HG02571 (cell line): ENCODE measurements around the gene SH3BP5.
A peak's percentile ranks its signal among the peaks of the same experiment; 100 is the strongest.

Source experiments
- ATAC-seq: cut with Tn5 transposase; IDR thresholded peaks from one replicate; pipeline ENCODE4 v1.9.1; 2021; ENCODE audit warnings: mild to moderate bottlenecking, moderate library complexity; ENCODE audit not compliant: unreplicated experiment

The SH3BP5 gene

DNA sequence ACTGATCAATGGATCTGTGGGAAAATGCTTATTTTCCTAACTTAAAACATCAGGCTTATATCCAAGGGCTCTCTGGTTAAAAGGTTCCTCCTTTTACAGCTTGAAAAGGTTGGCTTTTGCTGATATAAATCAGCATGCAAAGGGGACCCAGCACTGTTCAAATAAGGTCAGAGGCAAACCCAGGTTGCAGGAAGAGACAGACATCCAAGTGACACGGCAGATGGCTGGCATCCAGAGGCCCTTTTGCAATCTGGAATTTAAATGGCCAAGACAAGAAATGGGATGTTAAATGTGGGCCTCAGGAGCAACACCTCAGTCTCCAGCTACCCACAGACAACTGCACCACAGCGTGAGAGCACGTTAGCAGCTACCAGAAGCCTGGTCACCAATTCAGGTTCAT is 6.3 kb downstream of the SH3BP5 start:
- ATAC-seq: no peak

DNA sequence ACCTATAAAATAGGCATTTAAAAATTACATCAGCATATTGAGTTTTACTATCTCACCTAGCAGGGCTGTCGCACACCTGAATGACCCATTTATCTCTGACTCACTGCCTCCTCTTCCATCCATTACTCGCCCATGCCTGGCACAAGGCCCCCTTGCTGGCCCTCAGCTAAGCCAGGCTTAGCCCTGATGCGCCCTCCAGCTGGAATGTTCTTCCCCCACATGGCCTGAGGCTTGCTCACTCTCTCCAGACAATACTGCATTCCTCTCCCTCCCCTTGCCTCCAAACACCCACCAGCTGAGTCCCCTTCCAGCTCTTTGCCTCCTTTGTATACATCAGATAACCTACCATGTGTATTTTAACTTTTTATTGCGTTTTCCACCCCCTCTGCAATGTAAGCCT is 7.2 kb downstream of the SH3BP5 start:
- no peak for ATAC-seq

DNA sequence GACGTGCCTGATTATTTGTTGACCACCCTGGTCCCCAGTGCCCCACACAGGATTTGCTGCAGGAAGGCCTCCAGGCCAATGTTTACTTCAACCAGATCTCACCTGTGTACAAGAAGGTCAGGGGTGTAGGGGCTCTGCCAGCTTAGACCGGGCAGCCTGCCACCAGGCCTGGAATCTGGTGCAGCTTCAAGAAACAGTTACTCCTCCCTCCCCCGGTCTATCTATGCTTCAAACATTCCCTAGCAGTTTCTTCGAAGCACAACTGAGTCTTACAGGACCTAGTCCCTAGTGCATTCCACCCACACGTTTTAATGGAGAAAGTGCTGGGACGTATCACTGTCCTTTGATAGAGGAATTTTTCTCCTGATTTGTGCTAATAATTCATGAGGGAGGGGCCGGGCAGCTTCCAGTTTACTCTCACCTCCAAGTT is 8.0 kb downstream of the SH3BP5 start:
- ATAC-seq: no peak

DNA sequence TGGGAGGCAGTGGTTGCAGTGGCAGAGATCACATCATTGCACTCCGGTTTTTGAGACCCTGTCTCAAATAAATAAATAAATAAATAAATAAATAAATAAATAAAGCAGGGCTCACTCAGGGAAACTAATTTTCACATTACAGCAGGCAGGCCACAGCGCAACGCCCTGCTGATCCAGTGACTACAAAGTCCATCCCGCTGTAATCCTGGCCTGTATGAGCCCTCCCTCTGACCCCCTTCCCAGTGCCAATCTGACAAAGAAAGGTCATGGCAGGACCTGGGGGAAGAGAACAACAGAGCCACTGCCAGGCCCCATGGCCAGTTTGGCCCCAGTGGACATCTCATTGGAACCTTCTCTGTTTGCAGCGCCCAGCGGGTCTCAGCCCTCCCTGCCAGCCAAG is 9.3 kb downstream of the SH3BP5 start:
- no peak for ATAC-seq

DNA sequence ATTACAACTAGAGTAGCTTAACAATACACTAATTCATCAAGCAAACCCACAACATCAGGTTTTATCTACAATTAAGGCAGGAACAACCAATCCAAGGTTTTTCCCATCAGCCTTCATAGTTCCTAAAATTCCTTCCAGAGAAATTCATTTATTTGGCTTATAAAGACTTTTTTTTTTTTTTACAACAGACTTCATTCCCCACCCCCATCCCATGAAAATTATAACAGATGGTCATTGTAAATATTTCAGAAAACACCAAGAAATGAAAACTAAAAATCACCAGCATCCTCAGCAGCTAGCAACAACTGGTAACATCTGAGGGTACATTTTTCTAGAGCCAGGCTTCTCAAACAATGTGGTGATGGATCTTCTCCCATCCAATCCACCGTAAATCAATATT is 11.0 kb downstream of the SH3BP5 start:
- ATAC-seq: no peak

DNA sequence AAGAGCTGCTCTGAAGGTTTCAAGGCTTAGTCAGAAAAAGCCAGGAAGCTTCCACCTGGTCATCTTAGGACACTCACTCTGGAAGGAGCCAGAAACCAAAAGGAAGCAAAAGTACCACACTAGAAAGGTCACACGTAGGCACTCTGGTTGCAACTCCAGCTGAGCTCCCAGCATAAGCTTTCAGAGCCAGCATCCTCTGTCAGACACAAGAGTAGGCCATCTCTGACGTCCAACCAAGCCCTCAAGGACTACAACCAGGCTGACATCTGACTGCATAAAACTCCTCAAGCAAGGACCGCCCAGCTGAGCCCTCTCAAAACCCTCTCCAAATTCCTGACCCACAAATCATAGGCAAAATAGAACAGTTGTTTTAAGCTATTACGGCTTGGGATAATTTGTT is 12.8 kb downstream of the SH3BP5 start:
- no peak for ATAC-seq

DNA sequence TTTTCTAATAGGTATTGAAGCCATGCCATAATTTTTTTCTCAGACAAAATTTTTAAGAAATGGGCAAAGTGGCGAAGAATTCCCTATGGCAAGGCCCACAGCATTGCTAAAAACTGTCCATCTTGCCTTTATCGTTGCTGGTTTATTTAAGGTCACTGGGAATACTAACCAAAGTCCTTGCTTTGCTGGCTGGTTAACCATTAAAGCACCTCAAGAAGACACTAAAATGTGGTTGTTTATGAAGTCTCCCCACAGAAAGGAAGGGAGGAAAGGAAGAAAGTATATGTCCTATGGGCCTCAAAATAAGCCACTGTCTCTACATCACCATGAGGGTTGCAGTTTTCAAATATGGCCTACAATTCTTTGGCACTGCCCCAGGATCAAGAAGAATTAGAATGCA is 13.2 kb downstream of the SH3BP5 start:
- ATAC-seq: no peak

DNA sequence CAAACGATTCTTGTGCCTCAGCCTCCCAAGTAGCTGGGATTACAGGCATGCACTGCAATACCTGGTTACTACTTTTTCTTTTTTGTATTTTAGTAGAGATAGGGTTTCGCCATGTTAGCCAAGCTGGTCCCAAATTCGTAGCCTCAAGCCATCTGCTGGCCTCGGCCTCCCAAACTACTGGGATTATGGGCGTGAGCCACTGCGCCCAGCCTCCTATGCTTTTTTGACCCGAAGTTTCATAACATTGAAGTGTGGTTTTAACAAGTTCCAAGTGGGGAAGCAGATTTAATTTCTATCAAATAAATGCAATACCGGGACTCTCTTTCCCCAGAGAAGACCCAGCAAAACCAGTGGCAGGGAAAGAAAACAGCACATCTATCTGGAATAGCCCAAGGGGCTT is 13.7 kb downstream of the SH3BP5 start:
- no peak for ATAC-seq

DNA sequence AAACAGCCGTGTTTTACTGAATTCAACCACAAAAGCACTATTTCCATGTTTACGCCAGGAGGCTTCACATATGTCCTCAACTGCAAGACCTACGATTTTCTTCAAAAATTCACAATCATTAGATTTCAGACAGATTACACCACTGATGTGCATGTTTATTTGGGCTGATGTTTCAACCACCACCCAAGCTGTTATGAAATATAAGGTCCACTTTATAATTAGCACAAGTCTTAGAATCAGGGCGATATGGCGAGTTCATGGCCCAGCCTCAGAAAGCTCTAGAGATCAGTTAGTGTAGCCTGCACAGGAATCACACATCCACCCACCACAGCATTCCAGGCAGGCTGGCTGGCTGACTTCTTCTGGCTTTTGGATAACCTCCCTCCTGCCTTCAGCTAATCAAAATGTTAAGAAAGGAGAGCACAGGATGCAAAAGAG is 15.4 kb downstream of the SH3BP5 start:
- no peak for ATAC-seq

DNA sequence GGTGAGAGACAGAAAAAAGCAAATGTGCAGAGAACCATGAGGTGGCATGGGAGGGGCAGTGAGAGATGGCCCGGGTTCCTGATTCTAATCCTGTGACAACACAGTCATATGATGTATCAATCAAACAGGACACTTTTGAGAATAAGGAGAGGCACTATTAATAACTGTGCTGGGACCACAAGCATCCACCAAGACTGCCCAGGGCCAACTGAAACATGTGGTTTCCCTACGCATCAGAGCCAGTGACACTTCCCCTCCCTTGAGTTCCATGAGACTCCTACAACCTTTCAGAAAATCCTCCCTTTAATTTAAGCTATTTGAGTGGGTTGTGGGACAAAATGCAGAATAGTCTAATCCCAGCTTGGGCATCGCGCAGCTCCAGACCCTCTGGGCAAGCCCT is 17.4 kb downstream of the SH3BP5 start:
- ATAC-seq: no peak

DNA sequence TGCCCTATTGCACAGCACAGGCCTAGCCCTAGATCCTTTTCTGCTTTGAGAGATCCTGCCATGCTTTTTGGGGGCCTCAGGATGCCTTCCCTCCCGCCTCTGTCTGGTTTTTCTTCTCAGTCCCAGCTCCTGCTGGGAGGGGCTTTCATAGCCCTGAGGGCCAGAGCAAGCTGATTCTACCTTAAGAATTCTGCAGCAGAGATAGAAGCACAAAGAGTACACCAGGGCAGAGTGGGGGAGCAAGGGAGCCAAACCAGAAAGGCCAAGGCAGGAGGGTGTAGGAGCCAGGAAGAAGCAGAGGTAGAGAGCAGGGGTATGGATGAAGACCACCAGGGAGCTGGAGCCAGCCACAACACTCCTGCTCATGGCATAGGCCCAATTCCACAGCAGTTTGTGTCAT is 18.1 kb downstream of the SH3BP5 start:
- ATAC-seq: no peak

DNA sequence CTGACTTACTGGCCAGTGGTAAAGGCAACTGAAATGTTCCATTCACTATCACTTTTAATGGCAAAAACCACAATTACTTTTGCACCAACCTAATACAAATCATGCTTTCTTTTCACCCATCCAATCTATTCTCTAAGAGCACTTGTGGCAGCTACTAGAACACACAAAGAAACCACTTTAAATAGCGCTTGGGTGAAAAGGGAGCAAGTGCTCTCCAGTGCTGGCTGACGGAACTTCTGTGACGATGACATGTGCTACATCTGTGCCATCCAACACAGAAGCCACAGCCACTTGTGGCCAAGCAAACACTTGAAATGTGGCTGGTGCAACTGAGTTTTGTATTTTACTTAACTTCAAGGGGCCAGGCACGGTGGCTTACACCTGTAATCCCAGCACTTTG is 18.9 kb downstream of the SH3BP5 start:
- no peak for ATAC-seq

DNA sequence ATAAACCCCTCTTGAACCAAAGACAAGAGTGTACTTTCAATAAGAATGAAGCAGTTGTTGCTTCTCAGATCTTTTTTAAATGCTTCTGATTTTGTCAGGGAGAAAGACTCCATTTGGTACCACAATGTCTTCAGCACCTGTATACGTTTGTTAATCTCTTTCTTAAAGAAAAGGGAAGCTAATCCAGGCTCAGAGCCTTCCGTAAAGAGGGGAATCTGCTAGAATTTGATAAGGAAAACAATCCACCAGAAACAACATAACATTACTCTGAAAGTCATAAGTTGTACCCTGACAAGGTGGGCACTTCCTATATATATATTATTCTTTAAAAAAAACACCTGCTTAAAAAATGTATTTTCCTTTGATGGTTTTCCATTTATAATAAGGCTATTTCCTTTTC is 19.8 kb downstream of the SH3BP5 start:
- no peak for ATAC-seq

DNA sequence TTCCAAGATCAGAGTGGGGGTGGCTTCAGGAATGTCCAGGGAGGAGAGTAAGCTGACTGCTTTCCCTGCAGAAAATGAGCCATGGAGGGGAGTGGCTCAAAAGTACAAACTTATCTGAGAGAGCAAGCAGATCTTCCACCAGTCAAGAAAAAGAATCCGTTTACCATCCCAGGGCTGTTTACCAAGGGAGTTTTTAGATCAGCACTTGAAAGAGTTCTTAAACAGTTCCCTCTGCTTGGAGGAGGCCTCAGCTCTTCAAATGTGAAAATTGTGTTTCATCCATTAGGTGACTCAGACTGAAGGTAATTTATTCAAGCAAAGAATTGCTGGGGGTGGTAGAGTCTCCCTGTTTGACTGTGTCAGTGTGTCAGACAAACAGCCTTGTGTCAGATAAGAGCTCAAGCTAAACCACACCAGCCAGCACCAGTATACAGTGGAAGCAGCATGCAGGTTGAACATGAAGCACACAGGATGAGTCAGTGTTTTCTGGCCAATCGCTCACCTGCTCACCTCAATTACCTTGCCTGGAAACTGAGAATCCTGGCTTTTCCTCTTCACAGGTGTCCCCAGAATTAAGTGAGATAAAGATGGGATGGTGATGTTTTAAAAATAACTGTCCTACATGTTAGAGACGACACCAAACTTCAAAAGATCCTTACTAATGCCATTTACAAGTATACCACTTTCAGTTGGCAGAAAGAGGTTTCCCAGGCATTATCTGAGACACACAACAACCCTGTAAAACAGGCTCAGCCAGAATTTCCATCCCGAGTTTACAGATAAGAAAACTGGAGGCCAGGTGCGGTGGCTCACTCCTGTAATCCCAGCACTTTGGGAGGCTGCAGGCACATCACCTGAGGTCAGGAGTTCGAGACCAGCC is 21.7 kb downstream of the SH3BP5 start:
- ATAC-seq: peak; percentile 89

DNA sequence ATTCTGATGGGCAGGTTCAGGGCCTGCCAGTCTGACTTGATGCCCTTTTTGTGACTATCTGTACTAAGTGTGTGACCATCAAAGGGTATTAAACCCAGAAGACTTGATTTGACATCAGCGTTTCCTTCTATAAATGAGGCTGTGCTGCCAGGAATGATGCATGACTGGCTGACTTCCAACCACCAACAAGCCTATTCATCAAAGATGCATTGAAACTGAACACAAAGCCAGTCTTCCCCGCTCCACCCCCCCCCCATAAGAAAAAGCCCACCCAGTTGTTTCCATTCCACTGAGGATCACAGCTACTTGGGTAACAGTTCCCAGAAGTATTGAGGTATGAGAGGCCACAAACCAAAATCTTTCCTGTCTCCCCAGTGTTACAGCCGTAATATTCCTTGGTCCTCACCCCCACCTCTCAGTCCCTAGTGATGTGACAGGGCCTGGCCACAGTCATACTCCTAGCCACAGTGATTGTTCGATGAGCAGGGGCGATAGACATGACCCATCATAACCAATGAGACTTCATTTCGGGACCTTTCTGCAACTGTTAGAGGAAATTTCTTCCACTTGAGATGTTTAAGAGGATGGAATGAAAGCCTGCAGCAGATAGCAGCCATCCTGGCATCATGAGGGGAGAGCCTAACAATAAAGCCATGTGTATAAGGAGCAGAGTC is 22.6 kb downstream of the SH3BP5 start:
- ATAC-seq: no peak

DNA sequence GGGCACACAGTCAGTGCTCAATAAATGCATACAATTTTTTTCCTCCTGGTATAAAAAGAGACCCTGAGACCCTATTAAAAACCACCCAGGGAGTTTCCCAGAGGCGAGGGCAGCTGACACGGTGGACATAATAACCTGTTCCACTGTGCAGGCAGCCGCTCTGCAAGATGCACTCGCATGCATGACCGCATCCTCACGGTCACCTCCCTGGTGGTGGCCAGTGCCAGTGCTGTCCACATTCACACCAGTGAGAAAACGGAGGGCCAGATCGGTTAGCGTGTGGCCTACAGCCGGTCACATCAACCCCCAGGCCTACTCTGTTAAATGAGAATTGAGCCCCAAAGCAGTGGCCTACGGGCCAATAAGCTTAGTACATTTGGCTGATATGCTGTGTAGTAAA is 24.8 kb downstream of the SH3BP5 start:
- no peak for ATAC-seq

DNA sequence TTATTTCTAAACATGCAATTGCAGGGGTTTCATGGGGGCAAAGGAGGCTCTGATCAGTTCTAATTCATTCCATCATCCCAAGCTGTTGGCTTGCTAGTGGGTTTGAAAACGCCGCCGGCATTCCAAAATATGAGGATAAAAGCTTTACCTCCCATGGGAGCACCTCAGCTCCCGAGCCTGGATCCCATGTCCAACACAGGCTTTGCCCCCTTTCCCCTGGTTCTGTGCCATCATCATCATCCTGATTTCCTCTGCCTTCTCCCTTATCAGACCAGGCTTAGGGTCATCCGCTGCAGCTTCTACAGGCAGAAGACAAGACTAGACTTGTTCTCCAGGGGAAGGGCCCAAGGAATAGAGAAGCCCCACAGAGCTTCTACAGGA is 25.4 kb downstream of the SH3BP5 start:
- ATAC-seq: no peak

DNA sequence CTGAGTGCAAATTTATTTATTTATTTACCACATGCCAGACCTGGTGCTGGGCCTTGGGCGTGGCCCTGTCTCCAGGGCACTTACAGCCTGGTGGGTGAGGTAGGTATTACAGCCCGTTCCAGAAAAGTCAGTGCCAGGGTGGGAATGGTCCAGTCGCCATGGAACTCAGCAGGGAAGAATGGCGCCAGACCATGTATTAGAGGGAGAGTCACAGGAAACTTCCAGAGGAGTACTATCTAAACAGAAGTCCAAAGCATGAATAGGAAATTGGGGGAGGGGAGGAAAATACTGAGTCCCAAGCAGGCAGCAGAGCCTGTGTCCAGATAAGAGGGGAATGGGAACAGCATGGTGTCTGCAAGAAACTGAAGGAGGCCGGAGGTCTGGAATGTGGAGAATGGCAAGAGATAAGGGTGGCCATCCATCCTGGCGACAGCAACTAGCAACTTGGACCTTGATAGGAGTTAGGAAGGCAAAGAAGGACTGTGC is 27.0 kb downstream of the SH3BP5 start:
- no peak for ATAC-seq

DNA sequence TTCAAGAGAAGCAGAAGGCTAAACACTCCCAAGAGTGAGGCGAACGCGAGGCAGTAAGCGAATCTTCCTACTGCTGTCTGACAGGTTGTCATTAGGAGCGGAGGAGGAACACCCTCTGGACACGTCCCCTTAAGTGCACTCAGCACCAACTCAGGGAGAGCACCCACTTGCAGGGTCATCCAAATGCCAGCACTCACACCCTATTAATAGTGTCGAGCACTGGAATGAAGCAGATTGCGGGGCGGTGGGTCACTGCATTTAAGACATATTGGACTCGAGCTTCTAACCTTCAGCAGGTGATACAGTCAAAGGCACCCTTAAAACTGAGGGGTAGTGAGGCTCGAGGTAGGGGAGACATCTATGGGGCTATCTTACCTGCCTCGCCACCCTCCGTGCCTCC is 28.7 kb downstream of the SH3BP5 start:
- no peak for ATAC-seq

DNA sequence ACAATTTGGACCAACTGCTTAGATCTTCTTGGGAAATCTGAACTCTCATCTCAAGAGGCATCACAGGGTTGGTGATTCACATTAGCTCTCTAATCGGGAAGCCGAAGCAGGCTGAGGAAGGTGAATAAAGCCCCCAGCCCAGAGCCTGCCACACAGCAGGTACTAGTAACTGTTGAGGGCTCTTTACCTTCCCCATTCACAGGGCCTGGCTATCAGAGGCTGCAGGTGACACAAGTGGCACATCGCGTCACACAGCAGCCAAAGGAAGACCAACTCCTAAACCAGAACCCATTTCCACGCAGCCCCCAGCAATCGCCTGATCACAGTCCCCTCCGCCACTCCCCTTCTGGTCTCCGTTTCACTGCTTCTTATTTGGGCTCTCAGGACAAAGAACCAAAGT is 29.2 kb downstream of the SH3BP5 start:
- ATAC-seq: no peak

DNA sequence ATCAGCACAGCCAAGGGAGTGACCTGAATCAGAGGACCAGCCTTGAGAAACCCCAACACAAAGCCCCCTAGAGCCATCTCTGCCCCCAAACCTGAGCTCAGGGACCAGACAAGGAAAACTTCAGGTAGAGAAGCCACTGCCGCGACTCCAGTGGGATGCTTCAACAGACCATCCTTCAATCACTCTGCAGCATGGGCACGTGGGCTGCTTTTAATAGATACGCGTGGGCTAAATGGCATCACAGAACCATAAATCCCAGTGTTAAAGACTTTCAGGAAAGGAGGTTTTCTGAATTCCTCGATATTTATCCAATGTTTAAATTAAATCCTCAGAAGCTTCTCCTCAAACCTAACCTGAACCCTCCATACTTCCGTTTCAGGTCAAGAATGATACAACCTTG is 30.6 kb downstream of the SH3BP5 start:
- no peak for ATAC-seq

DNA sequence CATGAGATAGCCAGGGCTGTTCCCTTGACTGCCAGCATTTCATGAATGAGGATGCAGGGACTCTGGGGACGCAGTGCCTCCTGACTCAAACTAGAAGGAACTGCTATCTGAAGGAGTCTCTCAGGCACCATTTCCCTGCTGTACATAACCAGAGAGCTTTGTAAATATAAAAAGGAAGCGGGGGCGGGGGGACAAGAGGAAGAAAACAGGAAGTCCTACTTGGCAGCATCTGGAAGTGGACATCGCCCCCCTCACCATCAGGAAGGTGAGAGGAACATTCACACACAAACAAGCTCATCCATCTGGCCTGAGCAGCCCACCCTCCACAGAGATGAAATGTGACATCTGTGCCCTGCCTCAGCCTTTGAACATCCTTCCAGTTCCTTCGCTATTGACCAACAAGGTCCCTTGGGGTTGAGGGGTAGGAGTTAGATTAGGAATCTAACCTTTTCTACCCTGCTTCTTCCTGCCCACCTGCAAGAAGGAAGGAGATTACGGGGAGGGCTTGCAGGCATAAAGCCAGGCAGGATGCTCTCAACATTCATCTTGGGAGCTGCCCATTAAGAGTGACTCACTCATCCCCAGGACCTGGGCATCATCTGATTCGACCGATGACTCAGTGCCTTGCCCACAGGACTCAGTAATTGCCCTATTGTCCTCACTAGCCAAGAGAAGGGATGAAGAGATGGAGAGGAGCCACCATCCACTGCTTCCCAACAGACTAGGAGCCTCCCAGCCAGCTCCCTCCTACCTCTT is 31.9 kb downstream of the SH3BP5 start:
- ATAC-seq: no peak
